B cell (primary cell): Measurements from ENCODE around the gene GNG7. TPM values are rescaled to one million over a fixed set of nuclear protein-coding genes. Genes with fewer than 3 reads are reported as not detected.

Experiments
- ATAC-seq: fragments of 200-7000 bp; cut with Tn5 transposase; one replicate; pipeline ENCODE4 v1.10.0; 2021; ENCODE audit warnings: low read depth, mild to moderate bottlenecking, moderate number of reproducible peaks, moderate library complexity
- CTCF ChIA-PET: fragments of 350-600 bp; sonication (Branson Sonifier 250); formaldehyde crosslinking; loops from one replicate; lab custom pipeline; 2021; ENCODE audit warnings: antibody characterized with exemption, inconsistent platforms; lab: Charles Lee
- POLR2A ChIA-PET: fragments of 350-600 bp; sonication (Branson Sonifier 250); formaldehyde crosslinking; loops from one replicate; lab custom pipeline; 2021; ENCODE audit warnings: antibody characterized with exemption; lab: Charles Lee
- DNase-seq: peaks from one replicate; pipeline ENCODE4 v3.0.0; 2013
- H2AFZ ChIP-seq: 2 replicates; pipeline ENCODE4 v1.6.1; 2012; ENCODE audit warnings: mild to moderate bottlenecking, low read depth, low read length; ENCODE audit not compliant: insufficient read depth, poor library complexity, severe bottlenecking
- H3K27ac ChIP-seq, 2 donors: 1 replicate in 1 of 2; 2 replicates in 1 of 2; pipeline ENCODE4 v1.5.1; 2012 to 2013; ENCODE audit warnings: low read length in 2 of 2, mild to moderate bottlenecking in 2 of 2, moderate library complexity in 1 of 2
- H3K27me3 ChIP-seq, 4 experiments: fragments of 200-600 bp in 1 of 4; sonication (generic) in 1 of 4; replicated peaks in 1 of 4; 1 replicate in 2 of 4; 2 replicates in 2 of 4; pipeline versions ENCODE4 v1.6.1 to v1.7.0; 2013 to 2016; ENCODE audit warnings: low read length in 3 of 4, mild to moderate bottlenecking in 2 of 4, mixed read lengths in 1 of 4, moderate library complexity in 1 of 4; ENCODE audit not compliant: insufficient read depth in 4 of 4, control insufficient read depth in 3 of 4; ENCODE audit errors: control extremely low read depth in 1 of 4
- H3K36me3 ChIP-seq, 2 experiments: replicated peaks in 1 of 2; 1 replicate in 1 of 2; 2 replicates in 1 of 2; pipeline versions ENCODE4 v1.6.1 to v1.7.1; 2013; ENCODE audit warnings: low read length in 1 of 2; ENCODE audit not compliant: insufficient read depth in 2 of 2, control insufficient read depth in 1 of 2; ENCODE audit errors: control extremely low read depth in 1 of 2, extremely low read depth in 1 of 2
- H3K4me1 ChIP-seq, 2 donors: fragments of 200-600 bp in 1 of 2; sonication (generic) in 1 of 2; 1 replicate in 1 of 2; 2 replicates in 1 of 2; pipeline versions ENCODE4 v1.5.1 to v1.6.1; 2013 to 2017; ENCODE audit warnings: low read length in 2 of 2; ENCODE audit not compliant: control insufficient read depth in 2 of 2, insufficient read depth in 2 of 2
- H3K4me2 ChIP-seq: replicated peaks from 2 replicates; pipeline ENCODE3; 2012; ENCODE audit warnings: mild to moderate bottlenecking, low read depth, low read length; ENCODE audit not compliant: poor library complexity, severe bottlenecking
- H3K4me3 ChIP-seq, 5 experiments: fragments of 200-600 bp in 1 of 5; sonication (generic) in 1 of 5; 1 replicate in 3 of 5; 2 replicates in 2 of 5; pipeline versions ENCODE4 v1.5.1 to v1.7.0; 2011 to 2016; ENCODE audit warnings: low read length in 4 of 5, mild to moderate bottlenecking in 4 of 5, low read depth in 2 of 5, control low read depth in 1 of 5, moderate library complexity in 1 of 5; ENCODE audit not compliant: insufficient read depth in 1 of 5; ENCODE audit errors: control extremely low read depth in 1 of 5, extremely low read depth in 1 of 5
- H3K79me2 ChIP-seq: fragments of 200-600 bp; sonication (generic); one replicate; pipeline ENCODE4 v1.6.0; 2016; ENCODE audit warnings: low read length; ENCODE audit not compliant: control insufficient read depth, insufficient read depth
- H3K9ac ChIP-seq: fragments of 200-600 bp; sonication (generic); 2 replicates; pipeline ENCODE4 v1.6.1; 2017; ENCODE audit warnings: mild to moderate bottlenecking, low read length, moderate library complexity
- H3K9me3 ChIP-seq, 3 donors: one replicate each; pipeline versions ENCODE4 v1.6.1 to v1.7.1; 2013; ENCODE audit warnings: low read length in 2 of 3; ENCODE audit not compliant: control insufficient read depth in 2 of 3, insufficient read depth in 1 of 3; ENCODE audit errors: control extremely low read depth in 1 of 3
- H4K20me1 ChIP-seq: 2 replicates; pipeline ENCODE4 v1.6.0; 2012; ENCODE audit warnings: mild to moderate bottlenecking, low read length; ENCODE audit not compliant: insufficient read depth, control insufficient read depth, poor library complexity, severe bottlenecking
- H3K27ac Mint-ChIP-seq: one replicate; pipeline ENCODE4 v1.8.0; 2021; ENCODE audit warnings: mixed read lengths
- H3K27me3 Mint-ChIP-seq: one replicate; pipeline ENCODE4 v1.8.0; 2021; ENCODE audit warnings: mixed read lengths
- H3K4me1 Mint-ChIP-seq: one replicate; pipeline ENCODE4 v1.8.0; 2021; ENCODE audit warnings: mixed read lengths
- H3K4me3 Mint-ChIP-seq: one replicate; pipeline ENCODE4 v1.8.0; 2021; ENCODE audit warnings: mixed read lengths
- H3K9me3 Mint-ChIP-seq: one replicate; pipeline ENCODE4 v1.8.0; 2022; ENCODE audit warnings: mixed read lengths; ENCODE audit not compliant: insufficient read depth
- EZH2 ChIP-seq: IDR thresholded peaks from 2 replicates; pipeline ENCODE4 v1.6.1; 2012; ENCODE audit warnings: borderline replicate concordance, low read depth, mild to moderate bottlenecking, moderate library complexity, low read length; ENCODE audit not compliant: insufficient read depth, poor library complexity, severe bottlenecking
- WGBS: methylation state at CpG from one replicate; pipeline ENCODE4 v1.1.5; 2013; ENCODE audit warnings: missing lambda C conversion rate; ENCODE audit not compliant: insufficient coverage; 5-methylcytosine and 5-hydroxymethylcytosine counted together
- intact Hi-C: fragments of 100-400 bp; cut with micrococcal nuclease; formaldehyde crosslinking; loops from one replicate; pipeline ENCODE4 v1.10.0; 2022
- polyA plus RNA-seq: library from polyadenylated mRNA; depleted of rRNA; stranded (reverse); fragments of >200 nt; gene quantifications from 2 replicates; pipeline ENCODE4 v1.2.3, GENCODE V29; 2012
- total RNA-seq, 2 donors: library from RNA; stranded (reverse); fragments of 120-200 nt in 1 of 2; gene quantifications; 1 replicate in 1 of 2; 2 replicates in 1 of 2; pipeline versions ENCODE4 v1.2.3 to v1.2.4, GENCODE V29; 2013 to 2022
- TF ChIP-seq, protein P1 (sequence below): fragments of 200-600 bp; IDR thresholded peaks from one replicate; pipeline ENCODE4 v1.8.0; 2022; ENCODE audit warnings: antibody characterized with exemption, mild to moderate bottlenecking

Gene GNG7
- total and polyA plus RNA-seq, 2 donors (not counting 1 experiment from before 2014, with no cell fraction given), result 76.3 to 153 TPM

DNA sequence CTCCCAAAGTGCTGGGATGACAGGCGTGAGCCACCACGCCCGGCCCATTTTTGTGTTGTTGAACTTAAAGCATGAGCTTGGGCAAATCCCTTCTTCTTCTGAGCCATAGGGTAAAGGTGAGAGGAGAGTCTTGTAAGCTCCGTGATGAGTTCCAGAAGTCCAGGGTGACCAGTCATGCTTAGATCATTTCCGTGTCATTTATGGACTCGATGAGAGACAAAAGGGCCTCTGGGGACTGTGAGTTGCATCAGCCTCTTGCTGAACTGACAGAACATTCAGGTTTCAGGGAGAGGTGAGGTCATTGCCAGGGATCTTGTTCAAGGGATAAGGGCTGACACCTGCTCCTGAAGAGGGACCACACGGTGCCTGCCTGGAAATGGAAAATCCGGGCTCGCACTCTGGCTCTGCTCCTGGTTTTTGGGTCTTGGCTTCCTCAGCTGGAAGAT, 173.0 kb downstream of the GNG7 start:
- no peak for ATAC-seq
- Mint-ChIP-seq H3K9me3 (no peaks in the 10 kb centered on the region), H3K27ac (no peak overlapping the region), H3K4me3 (no peak overlapping the region), H3K27me3 (no peaks in the 10 kb centered on the region), H3K4me1 (peaks cover 11% of the 10 kb centered on the region)
- TF ChIP-seq, protein P1, sequence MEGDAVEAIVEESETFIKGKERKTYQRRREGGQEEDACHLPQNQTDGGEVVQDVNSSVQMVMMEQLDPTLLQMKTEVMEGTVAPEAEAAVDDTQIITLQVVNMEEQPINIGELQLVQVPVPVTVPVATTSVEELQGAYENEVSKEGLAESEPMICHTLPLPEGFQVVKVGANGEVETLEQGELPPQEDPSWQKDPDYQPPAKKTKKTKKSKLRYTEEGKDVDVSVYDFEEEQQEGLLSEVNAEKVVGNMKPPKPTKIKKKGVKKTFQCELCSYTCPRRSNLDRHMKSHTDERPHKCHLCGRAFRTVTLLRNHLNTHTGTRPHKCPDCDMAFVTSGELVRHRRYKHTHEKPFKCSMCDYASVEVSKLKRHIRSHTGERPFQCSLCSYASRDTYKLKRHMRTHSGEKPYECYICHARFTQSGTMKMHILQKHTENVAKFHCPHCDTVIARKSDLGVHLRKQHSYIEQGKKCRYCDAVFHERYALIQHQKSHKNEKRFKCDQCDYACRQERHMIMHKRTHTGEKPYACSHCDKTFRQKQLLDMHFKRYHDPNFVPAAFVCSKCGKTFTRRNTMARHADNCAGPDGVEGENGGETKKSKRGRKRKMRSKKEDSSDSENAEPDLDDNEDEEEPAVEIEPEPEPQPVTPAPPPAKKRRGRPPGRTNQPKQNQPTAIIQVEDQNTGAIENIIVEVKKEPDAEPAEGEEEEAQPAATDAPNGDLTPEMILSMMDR, result no peak
- TF ChIP-seq EZH2, result no peak
- ChIA-PET CTCF (no interaction called here), POLR2A (interaction anchor here (0.6 kb wide), 1 partner anchor 54 kb away, joined by 3 read pairs; the partner anchor contains the start of gene GADD45B)
- intact Hi-C loops, result no loop called here
- Histone ChIP-seq H3K27ac (no peak overlapping the region), H3K36me3 (peaks cover 0 to 14% of the 10 kb centered on the region in 2 experiments), H4K20me1 (peaks cover 69% of the 10 kb centered on the region), H3K4me3 (no peak overlapping the region), H3K4me1 (no peaks in the 10 kb centered on the region), H3K9ac (no peak overlapping the region), H3K4me2 (no peak overlapping the region), H2AFZ (no peak overlapping the region), H3K9me3 (peaks cover 0 to 14% (median 1%) of the 10 kb centered on the region in 3 donors), H3K79me2 (peaks cover 54% of the 10 kb centered on the region), H3K27me3 (no peaks in the 10 kb centered on the region)
- no peak for DNase-seq
- WGBS, result 87% methylated on average over 6 of the region's 9 CpGs

DNA sequence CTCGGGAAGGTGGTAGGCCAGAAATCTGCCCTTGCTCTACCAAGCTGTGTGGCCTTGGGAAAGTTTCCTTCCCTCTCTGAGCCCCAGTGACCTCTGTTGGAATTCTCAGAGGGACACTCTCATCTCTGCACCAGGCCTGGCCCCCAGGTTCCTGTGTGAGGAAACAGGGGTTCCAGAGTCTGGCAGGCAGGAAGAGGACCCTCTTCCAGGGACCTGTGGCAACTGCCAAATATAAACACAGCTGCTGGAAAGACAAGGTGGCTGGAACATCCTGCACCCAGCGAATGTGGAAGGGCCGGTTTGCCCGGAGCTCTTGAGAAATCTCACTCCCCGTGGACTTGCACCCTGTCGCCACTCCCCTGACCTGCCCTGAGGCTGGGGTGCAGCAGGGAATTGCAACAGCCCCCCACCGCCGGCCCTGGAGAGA, 173.8 kb downstream of the GNG7 start:
- 94% methylated on average over 7 of the region's 8 CpGs for WGBS
- ATAC-seq, result no peak
- Mint-ChIP-seq H3K9me3 (no peaks in the 10 kb centered on the region), H3K27ac (no peak overlapping the region), H3K27me3 (no peaks in the 10 kb centered on the region), H3K4me3 (no peak overlapping the region), H3K4me1 (peaks cover 8% of the 10 kb centered on the region)
- intact Hi-C loops, result no loop called here
- H3K9me3 ChIP-seq, result peaks cover 0 to 9% (median 0%) of the 10 kb centered on the region in 3 donors
- no peak overlapping the region for H3K27ac ChIP-seq
- H3K27me3 ChIP-seq, result no peaks in the 10 kb centered on the region
- no peak overlapping the region for H3K9ac ChIP-seq
- ChIA-PET POLR2A (interaction anchor here (0.6 to 0.7 kb wide), 2 partner anchors 21 to 53 kb away, joined by 3 to 6 read pairs; partner anchors contain the start of gene GADD45B), CTCF (no interaction called here)
- H3K4me1 ChIP-seq, result no peaks in the 10 kb centered on the region
- no peak for DNase-seq
- H3K4me2 ChIP-seq, result no peak overlapping the region
- peaks cover 72% of the 10 kb centered on the region for H4K20me1 ChIP-seq
- peaks cover 49% of the 10 kb centered on the region for H3K79me2 ChIP-seq
- TF ChIP-seq, protein P1, result no peak
- no peak for TF ChIP-seq EZH2
- peaks cover 0 to 20% of the 10 kb centered on the region in 2 experiments for H3K36me3 ChIP-seq
- no peak overlapping the region for H2AFZ ChIP-seq
- no peak overlapping the region for H3K4me3 ChIP-seq
